CD4-positive, alpha-beta T cell treated with Interleukin-6 for 4 hours (primary cell): ENCODE data around the gene PAH.

Experiments
- DNase-seq: peaks from one replicate; pipeline ENCODE4 v3.0.0-alpha.2; 2020; ENCODE audit warnings: mixed read lengths

PAH gene

GRCh38 chr12:102950107-102950949, 33.3 kb upstream of the PAH start:
- no peak for DNase-seq

DNA sequence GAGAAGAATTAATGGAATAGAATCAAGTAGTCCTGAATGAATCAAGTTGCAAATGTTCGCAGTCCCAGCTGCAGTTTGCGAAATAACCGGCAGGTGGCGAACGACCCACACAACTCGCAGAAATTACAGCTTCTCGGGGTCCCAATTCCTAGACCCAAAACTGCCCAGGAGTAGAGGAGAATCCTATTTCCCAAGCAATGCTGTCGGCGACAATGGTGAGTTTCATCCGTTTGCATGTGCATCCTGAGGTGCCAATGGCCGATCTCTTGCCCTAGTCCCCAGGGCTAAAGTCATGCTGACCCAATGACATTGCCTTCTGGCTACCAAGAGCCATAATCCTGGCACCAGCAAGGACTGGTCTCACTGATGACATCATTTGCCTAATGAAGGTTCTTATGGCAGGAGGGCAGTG, 31.9 kb upstream of the PAH start:
- peak; percentile 53 for DNase-seq

DNA sequence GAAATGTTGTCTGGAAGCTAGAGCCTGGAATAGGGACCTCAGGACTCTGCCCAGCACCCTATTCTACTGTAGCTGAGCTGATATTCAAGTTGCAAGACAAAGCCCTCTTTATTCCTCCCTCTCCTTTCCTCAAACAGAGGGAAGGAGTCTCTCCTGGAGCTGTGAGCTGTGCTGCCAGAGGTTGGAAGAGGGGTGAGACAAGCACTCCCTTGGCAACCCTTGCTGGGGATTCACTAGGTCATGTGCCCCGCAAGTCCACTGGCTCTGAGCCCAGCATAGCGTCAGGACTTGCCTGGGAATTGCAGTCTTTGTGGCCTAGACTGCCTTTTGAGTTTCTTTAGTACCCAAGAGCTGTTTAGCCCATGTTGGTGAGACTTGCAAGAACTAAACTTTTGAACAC, 29.0 kb upstream of the PAH start:
- DNase-seq: no peak

- DNase-seq: no peak
Observed at GRCh38 chr12:102939670-102940222, 22.7 kb upstream of the PAH start.

GRCh38 chr12:102939059-102939458, 22.0 kb upstream of the PAH start:
- DNase-seq: no peak

- no peak for DNase-seq
Observed at GRCh38 chr12:102933168-102933567, 16.1 kb upstream of the PAH start.

GRCh38 chr12:102927220-102927619, 10.2 kb upstream of the PAH start:
- DNase-seq: no peak

DNA sequence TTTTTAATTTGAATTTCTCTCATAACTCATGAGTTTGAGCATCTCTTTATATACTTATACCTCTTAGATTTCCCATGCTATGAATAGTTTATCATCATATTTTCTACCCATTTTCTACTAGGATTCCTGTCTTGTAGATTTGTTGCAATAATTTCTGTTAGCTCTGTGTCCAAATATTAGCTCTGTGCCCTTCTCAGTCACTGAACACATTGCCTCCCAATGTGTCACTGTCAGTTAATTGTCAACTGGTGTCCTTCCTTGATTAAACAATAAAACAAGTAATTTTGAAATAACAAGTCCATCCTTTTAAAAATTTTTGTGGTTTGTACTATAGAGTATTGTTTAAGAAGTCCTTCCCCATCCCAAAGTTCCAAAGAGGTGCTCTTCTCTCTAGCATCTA, 4.2 kb upstream of the PAH start:
- DNase-seq: no peak

- DNase-seq: no peak
Observed at GRCh38 chr12:102920271-102920670, 3.2 kb upstream of the PAH start.

DNA sequence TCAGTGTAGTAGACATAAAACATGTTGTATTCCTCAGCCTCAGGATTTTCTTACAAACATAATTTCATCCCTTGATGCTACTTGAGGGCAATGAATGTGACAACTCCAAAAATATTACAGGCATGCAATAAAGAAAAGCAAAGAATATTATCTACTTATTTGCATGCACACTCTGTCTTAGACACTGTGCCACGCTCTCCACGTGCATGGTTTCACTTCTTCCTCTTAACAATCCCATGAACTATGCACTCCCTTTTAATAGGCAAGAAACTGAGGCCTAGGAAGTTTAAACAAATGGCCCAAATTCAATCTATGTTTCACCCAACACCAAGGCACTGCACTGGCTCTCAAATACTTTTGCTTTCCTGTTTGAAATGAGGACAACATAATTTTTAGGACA, 1.8 kb upstream of the PAH start:
- DNase-seq: no peak

GRCh38 chr12:102916252-102917025, 605 bp downstream of the PAH start:
- DNase-seq: no peak

DNA sequence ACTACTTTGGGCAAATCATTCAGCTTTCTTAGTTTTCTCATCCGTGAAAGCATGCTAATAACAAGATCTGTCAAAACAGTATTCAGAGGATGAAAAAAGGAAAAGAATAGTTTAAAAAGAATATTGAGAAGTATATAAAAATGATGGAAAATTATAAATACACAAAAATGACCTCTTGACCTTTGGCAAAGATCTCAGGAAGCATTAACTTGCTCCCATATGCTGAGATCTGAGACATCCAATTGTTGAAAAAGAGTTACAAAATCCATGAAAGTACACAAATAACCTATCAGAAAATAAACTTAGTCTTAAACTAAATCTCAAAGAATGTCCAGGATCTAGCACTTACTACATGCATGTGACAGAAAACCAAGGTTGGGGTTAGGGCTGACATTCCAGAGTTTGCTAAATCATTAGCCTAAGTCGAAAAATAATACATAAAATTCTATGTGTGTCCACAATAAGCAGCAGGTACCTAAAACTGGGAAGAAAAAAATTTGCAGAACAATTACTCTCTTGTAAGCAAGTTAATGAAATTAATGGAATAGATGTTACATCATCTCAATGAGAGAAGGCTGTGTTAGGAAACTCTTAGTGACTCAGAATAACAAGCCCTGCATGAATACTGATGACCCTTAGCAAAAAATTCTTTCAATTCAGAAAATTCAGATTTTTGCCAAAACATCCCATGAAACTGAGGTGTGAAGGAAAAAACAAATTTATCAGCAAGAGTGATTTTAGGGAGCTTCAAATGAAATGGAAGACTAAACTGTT, 3.4 kb downstream of the PAH start:
- DNase-seq: no peak

DNA sequence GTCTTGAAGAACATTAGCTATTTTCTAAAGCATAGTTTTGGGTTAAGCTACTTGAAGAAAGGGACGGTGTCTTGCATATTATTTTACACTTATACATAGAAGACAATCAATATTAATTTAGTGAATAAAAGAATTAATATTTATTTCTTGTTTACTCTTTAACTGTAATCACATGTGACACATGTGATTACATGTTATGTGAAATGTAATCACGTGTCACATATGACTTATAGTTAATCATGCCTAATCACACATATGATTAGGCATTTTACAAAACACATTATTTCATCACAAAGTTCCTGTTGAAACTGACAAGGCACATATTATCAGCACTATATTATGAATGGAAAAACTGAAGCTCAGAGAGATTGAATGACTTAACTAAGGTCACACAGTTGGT, 4.8 kb downstream of the PAH start:
- no peak for DNase-seq

GRCh38 chr12:102911320-102911719, 5.7 kb downstream of the PAH start:
- no peak for DNase-seq

GRCh38 chr12:102910792-102911191, 6.3 kb downstream of the PAH start:
- DNase-seq: no peak

- DNase-seq: no peak
Observed at GRCh38 chr12:102910137-102910536, 6.9 kb downstream of the PAH start.

DNA sequence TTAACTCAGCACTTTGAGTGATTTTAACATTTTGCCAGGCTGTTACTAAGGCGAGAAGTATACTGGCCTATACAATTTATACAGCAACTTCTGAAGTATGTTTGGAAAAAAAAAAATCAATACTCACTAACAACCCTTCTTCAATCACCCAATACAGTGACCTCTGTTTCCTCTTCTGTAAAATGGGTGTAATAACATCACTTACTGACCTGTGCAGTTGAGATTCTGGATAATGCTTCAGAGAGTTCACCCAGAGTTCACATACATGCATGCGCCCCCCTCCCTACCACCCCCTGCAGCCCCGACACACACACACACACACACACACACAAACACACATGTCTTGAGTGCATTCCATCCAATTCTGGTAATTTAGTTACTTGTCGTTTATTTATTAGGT, 9.1 kb downstream of the PAH start:
- DNase-seq: no peak

GRCh38 chr12:102905229-102905628, 11.8 kb downstream of the PAH start:
- DNase-seq: no peak

- DNase-seq: no peak
Observed at GRCh38 chr12:102903337-102904007, 13.6 kb downstream of the PAH start.

DNA sequence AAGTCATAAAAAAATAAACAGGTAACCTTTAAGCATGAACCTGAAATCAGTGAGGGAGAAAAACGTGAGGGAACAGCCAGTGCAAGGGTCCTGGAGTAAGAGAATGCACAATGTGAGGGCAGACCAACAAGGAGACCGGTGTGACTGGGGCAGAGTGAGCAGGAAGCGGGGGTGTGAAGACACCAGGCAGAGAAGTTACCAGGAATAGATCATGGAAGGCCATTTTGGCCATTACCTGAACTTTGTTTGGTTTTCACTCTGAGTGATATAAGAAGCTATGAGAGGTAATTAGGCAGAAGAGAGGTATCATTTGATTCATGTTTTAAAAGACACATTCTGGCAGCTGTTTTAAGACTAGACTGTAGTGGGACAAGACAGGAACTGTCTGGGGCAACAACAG, 15.0 kb downstream of the PAH start:
- no peak for DNase-seq

GRCh38 chr12:102900389-102900788, 16.7 kb downstream of the PAH start:
- no peak for DNase-seq

GRCh38 chr12:102896067-102896466, 21.0 kb downstream of the PAH start:
- DNase-seq: no peak

- no peak for DNase-seq
Observed at GRCh38 chr12:102891756-102892155, 25.3 kb downstream of the PAH start.
